ENCODE results near the gene PTPA.

PTPA gene

DNA sequence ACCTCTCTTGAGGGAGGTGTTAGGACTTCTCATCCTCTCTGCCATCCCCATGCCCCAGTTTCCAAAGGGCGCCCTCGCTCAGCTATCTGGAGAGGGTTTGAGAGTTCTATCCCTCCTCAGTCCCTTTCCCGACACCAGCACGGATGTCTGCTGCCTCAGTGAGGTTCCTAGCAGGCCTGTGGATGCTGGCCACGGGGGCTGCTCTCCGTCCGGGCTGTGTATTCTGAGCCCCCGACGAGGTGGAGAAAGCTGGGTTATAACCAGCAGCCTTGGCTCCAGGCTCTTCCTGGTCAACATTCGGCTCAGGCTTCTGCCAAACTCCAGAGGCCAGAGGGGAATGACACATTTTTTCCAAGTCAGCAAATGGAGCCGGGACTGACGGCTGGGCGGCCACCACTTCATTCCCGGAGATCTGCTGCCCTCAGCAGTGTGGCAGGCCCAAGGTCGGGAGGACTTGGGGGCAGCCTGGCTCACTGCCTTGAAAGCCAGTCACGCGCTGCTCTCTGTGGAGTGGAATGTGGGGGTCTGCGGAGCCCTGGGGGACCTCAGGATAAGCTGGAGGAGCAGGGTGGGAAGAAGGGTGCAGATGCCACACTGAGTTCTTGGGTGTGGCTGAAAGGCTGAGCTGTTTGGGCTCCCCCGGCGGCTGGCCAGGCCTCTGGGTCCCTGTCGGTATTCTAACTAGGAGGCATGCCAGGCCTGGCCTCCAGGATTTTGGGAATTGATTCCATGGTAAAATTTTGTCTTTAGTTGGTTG lies 27.4 kb downstream of the PTPA start:
- Histone ChIP-seq H3K27me3 (ENCODE audit: control insufficient read depth, insufficient read depth, low read length) (no peaks in the 10 kb centered on the region), H3K4me3 (ENCODE audit: low read length) (no peak overlapping the region), H3K36me3 (ENCODE audit: control insufficient read depth, insufficient read depth, low read length) (peaks cover 22% of the 10 kb centered on the region), H3K27ac (ENCODE audit: low read length) (no peak overlapping the region), H3K9me3 (ENCODE audit: control insufficient read depth, insufficient read depth, low read length) (no peaks in the 10 kb centered on the region), H3K4me1 (ENCODE audit: control insufficient read depth, insufficient read depth, low read length) (peaks cover 16% of the 10 kb centered on the region)
- no peak for DNase-seq (ENCODE audit: low read depth, low spot score)
- no CpG with 5 or more reads among the region's 21 CpGs for WGBS (ENCODE audit: insufficient coverage, insufficient read length)

- peaks cover 16% of the 10 kb centered on the region for H3K4me1 ChIP-seq (ENCODE audit: control insufficient read depth, insufficient read depth, low read length)
- DNase-seq (ENCODE audit: low read depth, low spot score): peak; percentile 82
- H3K4me3 ChIP-seq (ENCODE audit: low read length): no peak overlapping the region
- H3K27me3 ChIP-seq (ENCODE audit: control insufficient read depth, insufficient read depth, low read length): no peaks in the 10 kb centered on the region
- no CpG with 5 or more reads among the region's 13 CpGs for WGBS (ENCODE audit: insufficient coverage, insufficient read length)
- peaks cover 22% of the 10 kb centered on the region for H3K36me3 ChIP-seq (ENCODE audit: control insufficient read depth, insufficient read depth, low read length)
- H3K27ac ChIP-seq (ENCODE audit: low read length): peak overlapping the region; percentile 92
- H3K9me3 ChIP-seq (ENCODE audit: control insufficient read depth, insufficient read depth, low read length): no peaks in the 10 kb centered on the region
Observed at GRCh38 chr9:129139233-129139992, 28.2 kb downstream of the PTPA start.

DNA sequence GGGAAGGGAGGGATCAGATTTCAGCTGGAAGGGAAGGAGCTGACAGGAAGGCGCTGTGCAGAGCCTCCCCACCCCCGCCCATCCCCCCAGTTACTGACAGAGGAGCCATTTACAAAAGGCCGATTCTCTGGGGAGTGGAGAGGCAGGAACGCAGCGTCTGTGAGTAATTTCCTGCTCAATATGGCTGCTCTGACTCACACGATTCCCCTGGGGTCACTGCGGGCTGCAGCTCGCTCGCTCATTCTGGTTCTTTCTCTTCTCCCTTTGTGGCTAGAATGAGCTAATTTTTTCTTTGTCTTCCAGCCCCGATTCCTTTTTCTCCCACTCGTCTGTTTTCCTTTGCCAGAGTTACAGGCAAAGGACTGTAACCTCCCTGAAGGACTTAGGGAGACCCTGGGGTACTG lies 28.8 kb downstream of the PTPA start:
- Histone ChIP-seq H3K27me3 (ENCODE audit: control insufficient read depth, insufficient read depth, low read length) (no peaks in the 10 kb centered on the region), H3K9me3 (ENCODE audit: control insufficient read depth, insufficient read depth, low read length) (no peaks in the 10 kb centered on the region), H3K27ac (ENCODE audit: low read length) (peak overlapping the region; percentile 67), H3K4me3 (ENCODE audit: low read length) (no peak overlapping the region; the same call in 1 of the 2 replicates), H3K4me1 (ENCODE audit: control insufficient read depth, insufficient read depth, low read length) (peaks cover 16% of the 10 kb centered on the region), H3K36me3 (ENCODE audit: control insufficient read depth, insufficient read depth, low read length) (peaks cover 20% of the 10 kb centered on the region)
- no CpG with 5 or more reads among the region's 11 CpGs for WGBS (ENCODE audit: insufficient coverage, insufficient read length)
- peak; percentile 84 for DNase-seq (ENCODE audit: low read depth, low spot score)

DNA sequence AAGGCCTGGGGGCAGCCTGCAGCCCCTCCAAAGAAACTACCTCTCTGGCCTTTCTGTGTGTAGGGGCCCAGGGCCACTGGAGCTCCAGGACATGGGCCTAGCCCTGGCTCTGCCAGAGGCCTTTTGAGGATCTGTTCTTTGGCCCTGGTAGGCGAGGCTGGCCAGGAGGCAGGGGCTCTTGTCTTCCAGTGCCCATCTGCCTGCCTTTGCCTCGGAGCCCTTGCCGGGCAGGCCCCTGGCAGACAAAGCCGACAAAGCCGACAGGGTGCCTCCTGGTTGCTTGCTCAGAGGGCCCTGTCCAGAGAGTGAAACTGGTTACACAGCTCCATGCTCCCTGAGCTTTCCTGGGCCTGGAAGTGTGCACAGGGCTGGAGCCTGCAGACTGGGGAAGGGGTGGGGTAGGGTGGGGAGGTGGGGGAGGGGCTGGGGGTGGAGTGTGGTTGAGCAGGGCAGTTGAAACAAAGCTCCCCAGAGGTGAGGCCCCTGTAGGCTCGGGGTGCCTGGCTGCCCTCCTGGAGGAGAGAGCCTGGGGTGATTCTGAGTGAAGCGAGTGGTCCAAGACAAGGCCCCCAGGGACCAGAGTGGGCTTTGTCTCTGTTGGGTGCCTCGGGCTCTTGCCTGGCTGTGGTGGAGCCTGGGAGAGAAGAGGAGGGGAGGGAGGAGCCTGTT lies 29.3 kb downstream of the PTPA start:
- Histone ChIP-seq H3K27me3 (ENCODE audit: control insufficient read depth, insufficient read depth, low read length) (no peaks in the 10 kb centered on the region), H3K36me3 (ENCODE audit: control insufficient read depth, insufficient read depth, low read length) (peaks cover 20% of the 10 kb centered on the region), H3K4me1 (ENCODE audit: control insufficient read depth, insufficient read depth, low read length) (peaks cover 19% of the 10 kb centered on the region), H3K9me3 (ENCODE audit: control insufficient read depth, insufficient read depth, low read length) (no peaks in the 10 kb centered on the region), H3K27ac (ENCODE audit: low read length) (peak overlapping the region; percentile 67), H3K4me3 (ENCODE audit: low read length) (no peak overlapping the region; the same call in 1 of the 2 replicates)
- WGBS (ENCODE audit: insufficient coverage, insufficient read length): no CpG with 5 or more reads among the region's 8 CpGs
- DNase-seq (ENCODE audit: low read depth, low spot score): no peak

DNA sequence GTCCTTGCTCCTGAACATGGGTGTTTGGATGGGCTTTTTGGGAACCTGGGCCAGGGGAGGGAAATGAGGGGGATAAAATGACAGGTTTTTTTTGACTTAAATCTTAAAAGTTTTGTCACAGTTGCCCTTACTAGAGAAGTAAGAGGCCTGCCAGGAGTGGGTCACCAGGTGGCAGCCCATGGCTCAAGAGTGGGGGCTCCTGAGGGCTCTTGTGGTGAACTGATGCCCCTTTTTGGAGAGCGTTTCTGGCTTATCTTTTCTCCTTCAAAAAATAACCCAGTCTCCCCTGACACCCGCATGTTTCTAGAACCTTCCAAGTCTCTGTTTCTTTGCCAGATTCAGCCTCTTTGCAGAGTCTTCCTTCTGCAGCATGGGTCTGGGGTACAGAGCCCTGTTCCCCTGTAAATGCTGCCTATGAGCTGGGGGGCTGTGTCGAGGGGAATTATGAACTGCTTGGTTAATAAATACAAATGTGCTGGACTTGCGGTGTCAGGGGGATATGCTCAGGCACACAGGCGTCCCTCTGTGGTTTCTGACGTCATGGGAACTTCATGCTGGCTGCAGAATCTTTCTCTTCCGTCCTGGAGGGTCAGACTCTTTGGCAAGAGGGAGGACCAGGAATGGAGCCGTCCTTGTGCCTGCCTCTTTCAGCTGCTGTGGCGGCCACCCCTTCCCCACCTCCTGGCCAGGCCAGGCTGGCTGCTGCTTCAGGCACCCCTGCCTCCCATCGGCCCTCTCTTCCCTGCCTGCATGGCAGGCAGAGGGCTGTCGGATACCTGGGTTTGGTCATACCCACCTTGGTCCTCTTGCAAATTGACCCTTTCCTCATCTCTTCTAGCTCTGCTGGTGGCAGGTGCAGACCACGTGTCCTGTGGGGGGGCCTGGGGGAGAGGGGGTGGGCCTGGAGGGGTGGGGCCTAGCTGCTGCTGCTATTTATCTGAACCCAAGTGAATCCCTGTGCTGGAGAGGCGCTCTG lies 30.1 kb downstream of the PTPA start:
- H3K27ac ChIP-seq (ENCODE audit: low read length): no peak overlapping the region
- H3K9me3 ChIP-seq (ENCODE audit: control insufficient read depth, insufficient read depth, low read length): no peaks in the 10 kb centered on the region
- peaks cover 25% of the 10 kb centered on the region for H3K4me1 ChIP-seq (ENCODE audit: control insufficient read depth, insufficient read depth, low read length)
- H3K36me3 ChIP-seq (ENCODE audit: control insufficient read depth, insufficient read depth, low read length): peaks cover 19% of the 10 kb centered on the region
- H3K4me3 ChIP-seq (ENCODE audit: low read length): no peak overlapping the region
- no CpG with 5 or more reads among the region's 13 CpGs for WGBS (ENCODE audit: insufficient coverage, insufficient read length)
- DNase-seq (ENCODE audit: low read depth, low spot score): no peak
- no peaks in the 10 kb centered on the region for H3K27me3 ChIP-seq (ENCODE audit: control insufficient read depth, insufficient read depth, low read length)

- peaks cover 12% of the 10 kb centered on the region for H3K36me3 ChIP-seq (ENCODE audit: control insufficient read depth, insufficient read depth, low read length)
- WGBS (ENCODE audit: insufficient coverage, insufficient read length): no CpG with 5 or more reads among the region's 15 CpGs
- H3K27ac ChIP-seq (ENCODE audit: low read length): no peak overlapping the region
- no peak overlapping the region for H3K4me3 ChIP-seq (ENCODE audit: low read length)
- DNase-seq (ENCODE audit: low read depth, low spot score): no peak
- no peaks in the 10 kb centered on the region for H3K9me3 ChIP-seq (ENCODE audit: control insufficient read depth, insufficient read depth, low read length)
- peaks cover 25% of the 10 kb centered on the region for H3K4me1 ChIP-seq (ENCODE audit: control insufficient read depth, insufficient read depth, low read length)
- H3K27me3 ChIP-seq (ENCODE audit: control insufficient read depth, insufficient read depth, low read length): no peaks in the 10 kb centered on the region
Observed at GRCh38 chr9:129142138-129142935, 31.1 kb downstream of the PTPA start.

DNA sequence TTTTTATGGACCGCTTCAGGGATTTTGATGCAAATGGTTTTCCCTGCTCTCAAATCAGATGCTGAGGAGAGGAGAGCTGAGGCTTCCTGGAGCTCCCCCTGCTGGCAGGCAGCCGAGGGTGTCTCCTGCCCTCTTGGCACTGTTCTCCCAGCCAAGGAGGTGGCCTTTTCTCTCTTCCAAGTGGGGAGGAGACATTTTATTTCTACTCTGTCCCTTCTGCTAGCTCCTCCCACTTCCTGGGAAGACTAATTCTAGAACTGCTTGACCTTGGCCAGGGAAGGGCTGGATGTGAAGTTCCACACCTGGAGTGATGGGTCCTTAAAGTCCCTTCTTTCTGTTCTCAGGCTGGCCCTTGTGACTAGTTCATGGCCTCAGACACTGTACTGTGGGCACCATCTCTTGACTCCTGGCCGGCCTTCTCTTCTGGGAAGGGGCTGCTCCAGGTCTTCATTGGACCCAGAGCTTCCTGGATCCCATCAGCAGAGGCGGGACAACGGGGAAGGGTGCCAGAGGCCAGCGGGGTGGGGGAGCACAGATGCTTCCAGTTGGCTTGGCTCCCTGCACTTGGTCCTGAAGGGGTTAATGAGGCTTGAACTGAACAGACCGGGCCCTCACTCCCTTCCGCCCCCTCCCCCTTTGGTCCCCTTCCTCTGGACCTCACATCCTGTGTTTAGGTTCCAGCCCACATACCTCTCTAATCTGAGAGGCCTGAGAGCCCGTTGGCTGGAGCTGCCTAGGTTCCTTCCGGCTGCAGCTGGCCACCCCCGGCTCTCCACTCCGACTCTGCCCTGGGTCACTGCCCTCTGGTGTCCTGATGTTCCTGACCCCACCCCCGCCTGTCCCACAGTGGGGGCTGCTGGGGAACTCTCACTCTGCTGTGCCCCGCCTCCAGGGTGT lies 32.1 kb downstream of the PTPA start:
- peaks cover 25% of the 10 kb centered on the region for H3K4me1 ChIP-seq (ENCODE audit: control insufficient read depth, insufficient read depth, low read length)
- no CpG with 5 or more reads among the region's 14 CpGs for WGBS (ENCODE audit: insufficient coverage, insufficient read length)
- H3K27me3 ChIP-seq (ENCODE audit: control insufficient read depth, insufficient read depth, low read length): no peaks in the 10 kb centered on the region
- H3K4me3 ChIP-seq (ENCODE audit: low read length): no peak overlapping the region
- H3K9me3 ChIP-seq (ENCODE audit: control insufficient read depth, insufficient read depth, low read length): no peaks in the 10 kb centered on the region
- peak; percentile 80 for DNase-seq (ENCODE audit: low read depth, low spot score)
- peaks cover 10% of the 10 kb centered on the region for H3K36me3 ChIP-seq (ENCODE audit: control insufficient read depth, insufficient read depth, low read length)
- no peak overlapping the region for H3K27ac ChIP-seq (ENCODE audit: low read length)

DNA sequence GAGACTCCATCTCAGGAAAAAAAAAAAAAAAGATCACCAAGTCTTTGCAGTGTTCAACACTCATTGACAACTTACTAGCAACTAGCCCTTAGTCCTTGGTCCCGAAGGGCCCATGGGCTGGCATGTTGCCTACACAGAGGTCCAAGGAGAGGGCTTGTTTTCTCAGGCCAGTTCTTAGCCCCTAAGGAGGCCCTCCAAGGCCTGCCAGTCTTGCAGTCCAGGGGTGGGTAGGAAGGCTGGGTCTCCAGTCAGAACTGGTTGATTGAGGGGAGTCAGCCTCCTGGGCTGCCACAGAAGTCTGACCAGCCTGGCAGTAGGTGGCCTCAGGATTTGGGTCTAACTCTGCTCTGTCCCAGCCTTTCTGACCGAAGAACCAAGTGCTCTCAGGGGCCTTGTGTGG lies 34.1 kb downstream of the PTPA start:
- Histone ChIP-seq H3K27me3 (ENCODE audit: control insufficient read depth, insufficient read depth, low read length) (no peaks in the 10 kb centered on the region), H3K4me3 (ENCODE audit: low read length) (no peak overlapping the region), H3K9me3 (ENCODE audit: control insufficient read depth, insufficient read depth, low read length) (no peaks in the 10 kb centered on the region), H3K4me1 (ENCODE audit: control insufficient read depth, insufficient read depth, low read length) (peaks cover 23% of the 10 kb centered on the region), H3K27ac (ENCODE audit: low read length) (no peak overlapping the region), H3K36me3 (ENCODE audit: control insufficient read depth, insufficient read depth, low read length) (peaks cover 10% of the 10 kb centered on the region)
- WGBS (ENCODE audit: insufficient coverage, insufficient read length): no CpG with 5 or more reads among the region's 2 CpGs
- DNase-seq (ENCODE audit: low read depth, low spot score): no peak
